ENCODE results near the gene FAF1.

- TF ChIP-seq CTCF (IDR thresholded peaks at IDR 0.05; ENCODE audit: low read depth, low read length, missing input control): no peak
- TF ChIP-seq, protein P1, sequence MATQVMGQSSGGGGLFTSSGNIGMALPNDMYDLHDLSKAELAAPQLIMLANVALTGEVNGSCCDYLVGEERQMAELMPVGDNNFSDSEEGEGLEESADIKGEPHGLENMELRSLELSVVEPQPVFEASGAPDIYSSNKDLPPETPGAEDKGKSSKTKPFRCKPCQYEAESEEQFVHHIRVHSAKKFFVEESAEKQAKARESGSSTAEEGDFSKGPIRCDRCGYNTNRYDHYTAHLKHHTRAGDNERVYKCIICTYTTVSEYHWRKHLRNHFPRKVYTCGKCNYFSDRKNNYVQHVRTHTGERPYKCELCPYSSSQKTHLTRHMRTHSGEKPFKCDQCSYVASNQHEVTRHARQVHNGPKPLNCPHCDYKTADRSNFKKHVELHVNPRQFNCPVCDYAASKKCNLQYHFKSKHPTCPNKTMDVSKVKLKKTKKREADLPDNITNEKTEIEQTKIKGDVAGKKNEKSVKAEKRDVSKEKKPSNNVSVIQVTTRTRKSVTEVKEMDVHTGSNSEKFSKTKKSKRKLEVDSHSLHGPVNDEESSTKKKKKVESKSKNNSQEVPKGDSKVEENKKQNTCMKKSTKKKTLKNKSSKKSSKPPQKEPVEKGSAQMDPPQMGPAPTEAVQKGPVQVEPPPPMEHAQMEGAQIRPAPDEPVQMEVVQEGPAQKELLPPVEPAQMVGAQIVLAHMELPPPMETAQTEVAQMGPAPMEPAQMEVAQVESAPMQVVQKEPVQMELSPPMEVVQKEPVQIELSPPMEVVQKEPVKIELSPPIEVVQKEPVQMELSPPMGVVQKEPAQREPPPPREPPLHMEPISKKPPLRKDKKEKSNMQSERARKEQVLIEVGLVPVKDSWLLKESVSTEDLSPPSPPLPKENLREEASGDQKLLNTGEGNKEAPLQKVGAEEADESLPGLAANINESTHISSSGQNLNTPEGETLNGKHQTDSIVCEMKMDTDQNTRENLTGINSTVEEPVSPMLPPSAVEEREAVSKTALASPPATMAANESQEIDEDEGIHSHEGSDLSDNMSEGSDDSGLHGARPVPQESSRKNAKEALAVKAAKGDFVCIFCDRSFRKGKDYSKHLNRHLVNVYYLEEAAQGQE (IDR thresholded peaks at IDR 0.05): no peak
- TF ChIP-seq, protein P2, sequence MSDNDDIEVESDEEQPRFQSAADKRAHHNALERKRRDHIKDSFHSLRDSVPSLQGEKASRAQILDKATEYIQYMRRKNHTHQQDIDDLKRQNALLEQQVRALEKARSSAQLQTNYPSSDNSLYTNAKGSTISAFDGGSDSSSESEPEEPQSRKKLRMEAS (IDR thresholded peaks at IDR 0.05): no peak
- TF ChIP-seq ATF3 (IDR thresholded peaks at IDR 0.05): no peak
- no peak for TF ChIP-seq SP1 (IDR thresholded peaks at IDR 0.05)
Measured at GRCh38 chr1:50562106-50562505, 398.0 kb downstream of the FAF1 start.

Data from liver (tissue), 3 donors.